ENCODE data around the gene TAOK2.

DNA sequence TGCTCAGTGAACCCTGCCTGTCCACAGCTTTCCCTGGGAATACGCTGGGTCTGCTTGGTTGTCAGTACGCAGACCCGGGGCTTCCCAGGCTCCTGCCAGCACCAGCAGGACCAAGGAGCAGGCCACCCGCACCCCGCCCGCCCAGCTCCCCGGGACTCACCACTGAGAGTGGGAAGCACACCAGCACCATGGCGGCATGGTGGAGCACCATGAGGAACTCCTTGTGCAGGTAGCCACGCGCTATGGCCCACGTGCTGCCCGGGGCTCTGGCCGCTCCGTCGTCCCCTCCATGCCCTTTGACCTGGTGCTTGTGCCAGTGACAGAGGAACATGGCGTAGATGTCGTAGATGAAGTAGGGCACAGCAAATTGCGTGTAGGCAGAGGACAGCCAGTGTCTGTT lies 52.8 kb downstream of the TAOK2 start:
- TF ChIP-seq, protein P1, sequence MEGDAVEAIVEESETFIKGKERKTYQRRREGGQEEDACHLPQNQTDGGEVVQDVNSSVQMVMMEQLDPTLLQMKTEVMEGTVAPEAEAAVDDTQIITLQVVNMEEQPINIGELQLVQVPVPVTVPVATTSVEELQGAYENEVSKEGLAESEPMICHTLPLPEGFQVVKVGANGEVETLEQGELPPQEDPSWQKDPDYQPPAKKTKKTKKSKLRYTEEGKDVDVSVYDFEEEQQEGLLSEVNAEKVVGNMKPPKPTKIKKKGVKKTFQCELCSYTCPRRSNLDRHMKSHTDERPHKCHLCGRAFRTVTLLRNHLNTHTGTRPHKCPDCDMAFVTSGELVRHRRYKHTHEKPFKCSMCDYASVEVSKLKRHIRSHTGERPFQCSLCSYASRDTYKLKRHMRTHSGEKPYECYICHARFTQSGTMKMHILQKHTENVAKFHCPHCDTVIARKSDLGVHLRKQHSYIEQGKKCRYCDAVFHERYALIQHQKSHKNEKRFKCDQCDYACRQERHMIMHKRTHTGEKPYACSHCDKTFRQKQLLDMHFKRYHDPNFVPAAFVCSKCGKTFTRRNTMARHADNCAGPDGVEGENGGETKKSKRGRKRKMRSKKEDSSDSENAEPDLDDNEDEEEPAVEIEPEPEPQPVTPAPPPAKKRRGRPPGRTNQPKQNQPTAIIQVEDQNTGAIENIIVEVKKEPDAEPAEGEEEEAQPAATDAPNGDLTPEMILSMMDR (IDR thresholded peaks at IDR 0.05), result no peak
- TF ChIP-seq POLR2A (IDR thresholded peaks at IDR 0.05) (no peak), EP300 (IDR thresholded peaks at IDR 0.05) (no peak)

Measured in tibial nerve (tissue), 4 donors.